Upper lobe of left lung (tissue), 6 donors: ENCODE measurements around the gene FGGY. TPM values are rescaled to one million over a fixed set of nuclear protein-coding genes. Genes with fewer than 3 reads are reported as not detected.

Experiments
- ATAC-seq, 2 donors: fragments of 200-7000 bp; cut with Tn5 transposase; one replicate each; pipeline ENCODE4 v1.9.1; 2022; ENCODE audit warnings: mild to moderate bottlenecking in 2 of 2, moderate library complexity in 2 of 2; ENCODE audit not compliant: low FRiP score in 2 of 2
- DNase-seq, 2 donors: peaks; one replicate each; pipeline ENCODE4 v3.0.0-alpha.2; 2019 to 2020
- H3K27ac ChIP-seq, 4 donors: fragments of 200-600 bp; sonication (generic); one replicate each; pipeline ENCODE4 v1.5.1; 2016 to 2019
- H3K27me3 ChIP-seq, 4 donors: fragments of 200-600 bp; sonication (generic); one replicate each; pipeline ENCODE4 v1.5.1; 2017 to 2019
- H3K36me3 ChIP-seq, 4 donors: fragments of 200-600 bp; sonication (generic); one replicate each; pipeline ENCODE4 v1.5.1; 2016 to 2019
- H3K4me1 ChIP-seq, 4 donors: fragments of 200-600 bp; sonication (generic); one replicate each; pipeline ENCODE4 v1.5.1; 2018 to 2019
- H3K4me3 ChIP-seq, 4 donors: fragments of 200-600 bp; sonication (generic); one replicate each; pipeline ENCODE4 v1.5.1; 2017 to 2019; ENCODE audit warnings: mild to moderate bottlenecking in 2 of 4, moderate library complexity in 1 of 4
- H3K9me3 ChIP-seq, 4 donors: fragments of 200-600 bp; sonication (generic); one replicate each; pipeline ENCODE4 v1.5.1; 2018 to 2019
- EP300 ChIP-seq, 4 donors: sonication (generic); formaldehyde crosslinking; IDR thresholded peaks; one replicate each; pipeline ENCODE4 v1.5.1; 2017; ENCODE audit warnings: antibody characterized with exemption in 4 of 4, control low read depth in 2 of 4
- POLR2A ChIP-seq, 4 donors: fragments of 450-650 bp; IDR thresholded peaks; one replicate each; pipeline ENCODE4 v1.5.1; 2016 to 2017; ENCODE audit warnings: antibody characterized with exemption in 4 of 4, mild to moderate bottlenecking in 2 of 4
- POLR2AphosphoS5 ChIP-seq, 2 donors: sonication (generic); formaldehyde crosslinking; IDR thresholded peaks; one replicate each; pipeline ENCODE4 v1.5.1; 2017; ENCODE audit warnings: antibody characterized with exemption in 2 of 2
- WGBS, 2 donors: methylation state at CpG; one replicate each; pipeline ENCODE4 v1.1.5; 2017 to 2018; 5-methylcytosine and 5-hydroxymethylcytosine counted together
- total RNA-seq, 6 donors: library from RNA; depleted of rRNA in 4 of 6; stranded (reverse); fragments of >200 nt in 4 of 6; gene quantifications; one replicate each; pipeline versions ENCODE4 v1.1.0 to v1.2.1, GENCODE V29; 2016 to 2021
- TF ChIP-seq, protein P1 (sequence below), 6 experiments: fragments of 450-650 bp in 4 of 6; fragments of 200-600 bp in 2 of 6; sonication (generic) in 2 of 6; IDR thresholded peaks; one replicate each; pipeline ENCODE4 v1.5.1; 2016 to 2019; ENCODE audit warnings: antibody characterized with exemption in 6 of 6
- donor health status: DM: no; HTN: no; CAD: no; lungs with moderate emphysema.
- donor health status: DM: no; HTN: yes; CAD: no; lungs with severe emphysema.

Gene FGGY
- total RNA-seq, 6 donors from 2014 or later, result 11.8 to 51.3 (median 22.6) TPM

DNA sequence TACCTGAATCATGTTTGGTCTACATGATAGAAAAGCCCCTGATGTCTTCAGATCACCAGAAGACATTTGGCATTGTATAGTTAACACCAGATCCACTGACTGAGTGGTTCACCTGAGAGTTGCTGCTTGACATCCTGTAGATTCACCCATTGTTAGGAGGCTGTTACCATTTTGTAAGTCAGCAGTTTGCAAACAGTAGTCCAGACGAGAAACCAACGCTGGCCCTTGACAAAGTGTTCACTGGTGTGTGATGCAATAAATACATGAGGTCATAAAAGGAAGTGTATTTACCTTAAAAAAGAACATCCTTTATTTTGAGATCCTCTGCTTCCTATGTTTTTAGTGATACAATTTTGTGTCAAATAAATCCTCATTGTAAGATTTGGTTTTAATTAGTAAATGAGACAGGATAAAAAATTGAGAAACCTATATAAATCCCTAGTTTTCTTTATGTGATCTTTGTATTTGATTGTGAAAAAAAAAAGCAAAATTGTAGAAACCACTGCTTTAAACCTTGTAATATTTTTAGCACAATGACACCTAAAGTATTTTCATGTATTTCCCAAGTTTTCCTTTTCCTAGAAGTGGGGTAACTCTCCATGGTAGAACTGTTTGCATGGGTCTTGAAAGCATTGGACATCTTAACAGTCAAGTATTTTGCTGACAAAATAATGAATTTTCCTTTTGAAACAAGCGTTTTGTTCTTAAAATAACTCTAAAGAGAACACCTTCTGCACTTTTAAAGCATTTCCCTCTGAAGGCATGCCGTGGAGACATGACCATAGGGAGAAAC, 204.3 kb downstream of the FGGY start:
- Histone ChIP-seq H3K4me1 (peaks cover 0 to 9% (median 5%) of the 10 kb centered on the region in 4 donors), H3K9me3 (no peaks in the 10 kb centered on the region), H3K27me3 (no peaks in the 10 kb centered on the region), H3K4me3 (no peak overlapping the region), H3K36me3 (no peaks in the 10 kb centered on the region), H3K27ac (peak overlapping the region in 1 of 4 donors; percentile 17)
- DNase-seq (peak in 1 of 2 donors; percentile 47), ATAC-seq (no peak)
- 58 to 62% methylated on average over 4 of the region's 4 CpGs for WGBS, 2 donors
- TF ChIP-seq POLR2AphosphoS5 (IDR thresholded peaks at IDR 0.05) (peak in 1 of 2 donors; percentile 13), POLR2A (IDR thresholded peaks at IDR 0.05) (no peak)

DNA sequence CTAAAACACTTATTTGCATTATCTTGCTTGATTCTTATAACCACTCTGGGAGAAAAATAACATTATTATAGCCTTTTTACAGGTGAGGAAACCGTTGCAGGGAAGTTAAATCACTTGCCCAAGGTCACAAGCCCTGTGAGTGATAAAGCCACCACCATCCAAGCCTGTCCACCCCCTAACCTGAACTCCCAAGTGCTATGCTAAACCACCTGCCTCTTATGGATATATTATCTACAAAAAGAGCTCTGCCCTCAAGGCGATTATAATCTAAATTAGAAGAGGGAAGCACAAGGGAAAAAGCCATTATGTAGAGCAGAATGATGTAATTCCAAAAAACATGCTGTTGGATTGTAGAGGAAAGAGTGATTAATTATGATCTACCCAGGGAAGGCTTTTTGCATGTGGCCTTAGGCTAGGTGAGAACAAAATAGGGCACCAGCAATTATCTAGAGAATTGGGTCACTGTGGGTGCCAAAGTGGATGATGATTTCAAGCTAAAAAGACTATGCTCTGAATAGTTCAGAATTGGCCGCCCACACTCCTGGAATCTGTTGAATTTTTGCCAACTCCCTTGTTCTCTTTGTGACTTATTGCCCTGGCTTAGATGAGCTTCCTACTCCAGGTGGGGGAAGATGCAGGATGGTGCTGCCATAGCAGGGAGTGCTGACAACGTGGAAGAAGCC, 205.3 kb downstream of the FGGY start:
- Histone ChIP-seq H3K4me3 (no peak overlapping the region), H3K27ac (no peak overlapping the region), H3K9me3 (no peaks in the 10 kb centered on the region), H3K4me1 (peaks cover 0 to 9% (median 6%) of the 10 kb centered on the region in 4 donors), H3K36me3 (no peaks in the 10 kb centered on the region), H3K27me3 (no peaks in the 10 kb centered on the region)
- DNase-seq, result no peak
- 90 to 92% methylated on average over 4 of the region's 4 CpGs for WGBS, 2 donors
- TF ChIP-seq POLR2A (IDR thresholded peaks at IDR 0.05) (no peak), POLR2AphosphoS5 (IDR thresholded peaks at IDR 0.05) (no peak), EP300 (IDR thresholded peaks at IDR 0.05) (no peak)
- TF ChIP-seq, protein P1, sequence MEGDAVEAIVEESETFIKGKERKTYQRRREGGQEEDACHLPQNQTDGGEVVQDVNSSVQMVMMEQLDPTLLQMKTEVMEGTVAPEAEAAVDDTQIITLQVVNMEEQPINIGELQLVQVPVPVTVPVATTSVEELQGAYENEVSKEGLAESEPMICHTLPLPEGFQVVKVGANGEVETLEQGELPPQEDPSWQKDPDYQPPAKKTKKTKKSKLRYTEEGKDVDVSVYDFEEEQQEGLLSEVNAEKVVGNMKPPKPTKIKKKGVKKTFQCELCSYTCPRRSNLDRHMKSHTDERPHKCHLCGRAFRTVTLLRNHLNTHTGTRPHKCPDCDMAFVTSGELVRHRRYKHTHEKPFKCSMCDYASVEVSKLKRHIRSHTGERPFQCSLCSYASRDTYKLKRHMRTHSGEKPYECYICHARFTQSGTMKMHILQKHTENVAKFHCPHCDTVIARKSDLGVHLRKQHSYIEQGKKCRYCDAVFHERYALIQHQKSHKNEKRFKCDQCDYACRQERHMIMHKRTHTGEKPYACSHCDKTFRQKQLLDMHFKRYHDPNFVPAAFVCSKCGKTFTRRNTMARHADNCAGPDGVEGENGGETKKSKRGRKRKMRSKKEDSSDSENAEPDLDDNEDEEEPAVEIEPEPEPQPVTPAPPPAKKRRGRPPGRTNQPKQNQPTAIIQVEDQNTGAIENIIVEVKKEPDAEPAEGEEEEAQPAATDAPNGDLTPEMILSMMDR (IDR thresholded peaks at IDR 0.05), result no peak
- no peak for ATAC-seq

DNA sequence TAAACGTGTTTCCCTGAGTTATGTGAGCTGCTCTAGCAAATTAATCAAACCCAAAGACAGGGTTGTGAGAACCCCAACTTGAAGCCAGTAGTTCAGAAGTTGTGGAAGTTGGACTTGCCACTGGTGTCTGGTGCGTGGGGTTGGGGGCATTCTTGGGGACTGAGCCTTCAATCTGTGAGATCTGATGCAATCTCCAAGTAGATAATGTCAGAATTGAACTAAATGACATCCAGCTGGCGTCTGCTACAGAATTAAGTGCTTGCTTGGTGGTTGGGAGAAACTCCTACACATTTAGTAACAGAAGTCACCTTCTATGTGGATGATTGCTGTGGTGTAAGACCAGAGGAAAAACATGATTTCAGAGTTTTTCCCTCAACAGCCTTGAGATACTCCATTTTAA, 207.4 kb downstream of the FGGY start:
- DNase-seq, result no peak
- Histone ChIP-seq H3K9me3 (no peaks in the 10 kb centered on the region), H3K27ac (no peak overlapping the region), H3K36me3 (no peaks in the 10 kb centered on the region), H3K27me3 (no peaks in the 10 kb centered on the region), H3K4me1 (peaks cover 0 to 11% (median 2%) of the 10 kb centered on the region in 4 donors), H3K4me3 (no peak overlapping the region)
- WGBS, 2 donors, result 87 to 90% methylated on average over 3 of the region's 3 CpGs
- ATAC-seq, result no peak
- TF ChIP-seq EP300 (IDR thresholded peaks at IDR 0.05) (no peak), POLR2AphosphoS5 (IDR thresholded peaks at IDR 0.05) (no peak), POLR2A (IDR thresholded peaks at IDR 0.05) (no peak)
- TF ChIP-seq, protein P1 (IDR thresholded peaks at IDR 0.05), result no peak

DNA sequence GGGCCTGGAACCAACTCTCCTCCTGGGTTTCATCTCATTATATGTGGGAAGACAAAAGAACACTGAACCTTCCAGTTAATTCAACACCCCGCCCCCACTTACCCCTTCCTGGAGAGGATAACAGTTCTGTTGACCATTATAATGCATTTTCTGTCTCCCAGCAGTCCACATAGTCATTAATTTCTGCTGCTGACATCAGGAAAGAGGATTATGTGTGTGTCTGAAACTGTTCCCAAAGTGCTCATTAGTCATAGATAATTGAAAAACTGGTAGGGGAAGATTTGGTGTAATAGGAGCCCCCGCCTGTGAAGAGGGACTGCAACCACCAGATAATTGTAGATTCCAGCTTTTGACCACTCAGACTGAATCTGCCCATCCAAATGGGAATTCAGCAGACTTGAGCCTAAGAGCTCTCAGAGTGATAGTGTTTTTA, 208.7 kb downstream of the FGGY start:
- no peak overlapping the region for H3K27ac ChIP-seq
- peaks cover 0 to 10% (median 0%) of the 10 kb centered on the region in 4 donors for H3K4me1 ChIP-seq
- WGBS, 2 donors, result 90 to 100% methylated on average over 2 of the region's 2 CpGs
- TF ChIP-seq EP300 (IDR thresholded peaks at IDR 0.05) (no peak), POLR2A (IDR thresholded peaks at IDR 0.05) (no peak), POLR2AphosphoS5 (IDR thresholded peaks at IDR 0.05) (no peak)
- TF ChIP-seq, protein P1 (IDR thresholded peaks at IDR 0.05), result no peak
- H3K4me3 ChIP-seq, result no peak overlapping the region
- H3K36me3 ChIP-seq, result no peaks in the 10 kb centered on the region
- H3K9me3 ChIP-seq, result no peaks in the 10 kb centered on the region
- ATAC-seq (no peak), DNase-seq (no peak)
- H3K27me3 ChIP-seq, result no peaks in the 10 kb centered on the region

DNA sequence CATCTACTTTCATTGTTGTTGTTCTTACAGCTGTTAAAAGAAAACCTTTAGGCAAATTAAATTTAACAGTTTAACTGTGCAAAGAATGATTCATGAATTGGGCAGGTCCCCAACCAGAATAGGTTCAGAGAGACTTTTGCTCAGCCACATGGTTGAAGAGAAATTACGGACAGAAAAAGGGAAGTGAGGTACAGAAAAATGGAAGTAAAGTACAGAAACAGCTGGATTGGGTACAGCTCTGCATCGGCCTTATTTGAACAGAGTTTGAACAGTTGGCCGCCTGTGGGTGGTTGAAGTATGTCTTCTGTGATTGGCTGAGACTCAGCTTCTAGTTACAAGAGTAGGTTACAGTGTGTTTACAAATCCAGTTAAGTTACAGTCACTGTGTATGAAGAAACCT, 210.1 kb downstream of the FGGY start:
- 50 to 60% methylated on average over 3 of the region's 3 CpGs for WGBS, 2 donors
- Histone ChIP-seq H3K4me1 (peaks cover 0 to 11% (median 4%) of the 10 kb centered on the region in 4 donors), H3K27me3 (no peaks in the 10 kb centered on the region), H3K36me3 (no peaks in the 10 kb centered on the region), H3K9me3 (no peaks in the 10 kb centered on the region), H3K27ac (peak overlapping the region in 2 of 4 donors; percentile 52 to 58), H3K4me3 (no peak overlapping the region)
- ATAC-seq, result peak; percentile 74 to 84
- TF ChIP-seq POLR2A (IDR thresholded peaks at IDR 0.05), result no peak
- TF ChIP-seq, protein P1 (IDR thresholded peaks at IDR 0.05), result no peak
- no peak for TF ChIP-seq EP300 (IDR thresholded peaks at IDR 0.05)
- no peak for TF ChIP-seq POLR2AphosphoS5 (IDR thresholded peaks at IDR 0.05)
- DNase-seq, result peak in 1 of 2 donors; percentile 69
